K562 (cell line): Measurements from ENCODE around the gene ATP6V0C. TPM values are rescaled to one million over a fixed set of nuclear protein-coding genes. Genes with fewer than 3 reads are reported as not detected.

Source experiments
- ATAC-seq: fragments of 200-7000 bp; cut with Tn5 transposase; 3 replicates; pipeline ENCODE4 v1.9.1; 2020; ENCODE audit warnings: moderate library complexity
- BruUV-seq: library from RNA; stranded (reverse); fragments of 400-500 nt; replicated peaks from 2 replicates; lab custom pipeline; 2021; lab: Mats Ljungman, UMichigan
- CTCF ChIA-PET: fragments of 300-600 bp; formaldehyde crosslinking; extraction: SDS; loops from one replicate; lab custom pipeline; 2021; ENCODE audit warnings: low intra/inter-chr PET ratio; lab: Yijun Ruan, JAX
- POLR2A ChIA-PET: fragments of 300-600, 350-650 bp; sonication (Branson Sonifier 250); formaldehyde crosslinking; extraction: SDS; loops from one replicate; lab custom pipeline; 2021; ENCODE audit warnings: antibody characterized with exemption, inconsistent platforms; lab: Yijun Ruan, JAX
- DNase-seq, 4 experiments: peaks; one replicate each; pipeline versions ENCODE4 v3.0.0 to v3.0.0-alpha.2; 2011 to 2018; ENCODE audit warnings: low spot score in 3 of 4, mixed read lengths in 3 of 4; ENCODE audit errors: extremely low read depth in 1 of 4
- FAIRE-seq: peaks from 2 replicates; lab custom pipeline; 2011; peaks lifted over from hg19 to GRCh38; lab: Jason Lieb, UNC
- H2AFZ ChIP-seq: 2 replicates; pipeline ENCODE4 v1.6.0; 2011; ENCODE audit warnings: low read depth, low read length, control low read depth, inconsistent platforms
- H3K27ac ChIP-seq: fragments of 200-600 bp; 3 replicates; pipeline ENCODE4 v1.8.0; 2011; ENCODE audit warnings: low read depth, mild to moderate bottlenecking, control low read depth, inconsistent platforms, low read length, moderate library complexity, mixed read lengths; ENCODE audit errors: extremely low read depth
- H3K27me3 ChIP-seq, 2 experiments: fragments of 300-600 bp in 1 of 2; 2 replicates in 1 of 2; 3 replicates in 1 of 2; pipeline versions ENCODE4 v1.6.0 to v1.8.0; 2011; ENCODE audit warnings: inconsistent platforms in 2 of 2, low read length in 2 of 2, mild to moderate bottlenecking in 1 of 2, mixed read lengths in 1 of 2, moderate library complexity in 1 of 2; ENCODE audit not compliant: control insufficient read depth in 2 of 2, insufficient read depth in 2 of 2
- H3K36me3 ChIP-seq: fragments of 300-600 bp; 3 replicates; pipeline ENCODE4 v1.8.0; 2011; ENCODE audit warnings: mild to moderate bottlenecking, low read length, inconsistent platforms; ENCODE audit not compliant: control insufficient read depth, insufficient read depth
- H3K4me1 ChIP-seq, 2 experiments: fragments of 200-600 bp in 1 of 2; replicated peaks in 1 of 2; 2 replicates in 1 of 2; 3 replicates in 1 of 2; pipeline versions ENCODE4 v1.5.1 to v1.8.0; 2011; ENCODE audit warnings: inconsistent platforms in 2 of 2, low read length in 2 of 2, mild to moderate bottlenecking in 1 of 2, mixed read lengths in 1 of 2, moderate library complexity in 1 of 2; ENCODE audit not compliant: control insufficient read depth in 2 of 2, insufficient read depth in 2 of 2
- H3K4me2 ChIP-seq: 2 replicates; pipeline ENCODE4 v1.6.1; 2011; ENCODE audit warnings: low read length, control low read depth, inconsistent platforms, mixed read lengths; ENCODE audit not compliant: insufficient read depth
- H3K4me3 ChIP-seq: fragments of 200-600 bp; sonication (generic), shearing (Covaris generic); 2 replicates; pipeline ENCODE4 v1.5.1; 2016; ENCODE audit warnings: control low read depth, inconsistent platforms
- H3K79me2 ChIP-seq: fragments of 200-600 bp; 3 replicates; pipeline ENCODE4 v1.8.0; 2011; ENCODE audit warnings: low read length, inconsistent platforms; ENCODE audit not compliant: control insufficient read depth, insufficient read depth
- H3K9ac ChIP-seq, 2 experiments: 2 replicates each; pipeline versions ENCODE4 v1.6.0 to v1.6.1; 2011; ENCODE audit warnings: low read depth in 2 of 2, low read length in 2 of 2, control low read depth in 1 of 2, inconsistent platforms in 1 of 2, mild to moderate bottlenecking in 1 of 2, mixed read lengths in 1 of 2; ENCODE audit not compliant: insufficient read depth in 1 of 2
- H3K9me1 ChIP-seq: one replicate; pipeline ENCODE4 v1.6.0; 2011; ENCODE audit warnings: inconsistent platforms, mild to moderate bottlenecking, low read length, moderate library complexity; ENCODE audit not compliant: control insufficient read depth, insufficient read depth
- H3K9me3 ChIP-seq: replicated peaks from 2 replicates; pipeline ENCODE4 v1.5.1; 2011; ENCODE audit warnings: low read depth, low read length, inconsistent platforms; ENCODE audit not compliant: control insufficient read depth, insufficient read depth
- H4K20me1 ChIP-seq: replicated peaks from 2 replicates; pipeline ENCODE4 v1.6.1; 2011; ENCODE audit warnings: low read length, inconsistent platforms, mixed read lengths; ENCODE audit not compliant: control insufficient read depth, insufficient read depth
- ZC3H4 ChIP-seq: sonication (generic); formaldehyde crosslinking; IDR thresholded peaks from 2 replicates; pipeline ENCODE4 v1.9.0; 2021; ENCODE audit warnings: missing genetic modification reagents, borderline replicate concordance
- WGBS: fragments of 100-300 bp; shearing (Covaris generic); methylation state at CpG from one replicate; pipeline ENCODE4 v1.1.6; 2016; ENCODE audit warnings: low coverage, mixed read lengths; ENCODE audit not compliant: insufficient coverage; ENCODE audit errors: missing lambda C conversion rate; 5-methylcytosine and 5-hydroxymethylcytosine counted together
- in situ Hi-C: fragments of 300-500 bp; cut with MboI; formaldehyde crosslinking; loops from 4 replicates; pipeline ENCODE4 v1.15.0; 2018; ENCODE audit warnings: inconsistent platforms, mixed read lengths
- intact Hi-C: fragments of 100-400 bp; cut with micrococcal nuclease; formaldehyde crosslinking; loops from 2 replicates; pipeline ENCODE4 v1.14.2; 2022
- polyA plus RNA-seq, 8 experiments: library from polyadenylated mRNA; depleted of rRNA in 4 of 8; stranded (reverse) in 5 of 8; unstranded in 3 of 8; fragments of >200 nt; fragmentation: Nextera tagmentation in 2 of 8; fragmentation: Illumina TruSeq in 1 of 8; extraction: Ambion mirVana in 2 of 8; extraction: Trizol in 1 of 8; gene quantifications; 2 replicates each; pipeline versions ENCODE4 v1.2.1 to v1.2.3, GENCODE V29; 2011 to 2014; ENCODE audit warnings: inconsistent platforms in 1 of 8, missing spikeins in 1 of 8
- total RNA-seq, 7 experiments: library from RNA; depleted of rRNA in 6 of 7; stranded (reverse); fragments of >200 nt in 6 of 7; fragmentation: Illumina TruSeq in 2 of 7; extraction: Trizol in 2 of 7; gene quantifications; 2 replicates each; pipeline versions ENCODE4 v1.2.1 to v1.2.3, GENCODE V29; 2011 to 2021; ENCODE audit warnings: low replicate concordance in 1 of 7
- TF ChIP-seq, protein P1 (sequence below): fragments of 250-450 bp; sonication (Bioruptor Pico); IDR thresholded peaks from 2 replicates; pipeline ENCODE4 v1.9.0; 2021; ENCODE audit warnings: mild to moderate bottlenecking, inconsistent platforms

ATP6V0C gene
- total and polyA plus RNA-seq, 9 of the 15 experiments (the other 6 are each of a cell fraction or from before 2014, with no cell fraction given) = 2.9 to 228 (median 22.7) TPM

DNA sequence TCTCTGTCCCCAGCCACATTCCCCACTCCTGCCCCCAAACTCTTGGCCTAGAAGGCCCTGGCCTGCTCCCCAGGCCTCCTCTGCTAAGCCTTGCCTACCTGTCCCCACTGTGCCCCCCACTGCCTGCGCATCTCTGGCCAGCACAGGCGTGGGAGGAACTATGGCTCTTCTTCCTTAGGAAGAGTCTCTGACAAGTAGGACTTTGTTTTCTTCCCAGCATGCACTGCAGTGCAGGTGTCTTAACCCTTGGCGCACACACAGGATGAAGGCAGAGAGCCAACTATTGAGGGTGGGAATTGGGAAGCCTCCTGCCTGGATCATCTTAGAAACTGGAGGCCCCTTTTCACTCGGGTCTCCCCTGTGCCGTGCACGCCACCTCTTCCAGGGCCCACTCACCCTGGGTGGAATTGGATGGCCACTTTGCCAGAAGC is 10.1 kb downstream of the ATP6V0C start:
- TF ChIP-seq, protein P1, sequence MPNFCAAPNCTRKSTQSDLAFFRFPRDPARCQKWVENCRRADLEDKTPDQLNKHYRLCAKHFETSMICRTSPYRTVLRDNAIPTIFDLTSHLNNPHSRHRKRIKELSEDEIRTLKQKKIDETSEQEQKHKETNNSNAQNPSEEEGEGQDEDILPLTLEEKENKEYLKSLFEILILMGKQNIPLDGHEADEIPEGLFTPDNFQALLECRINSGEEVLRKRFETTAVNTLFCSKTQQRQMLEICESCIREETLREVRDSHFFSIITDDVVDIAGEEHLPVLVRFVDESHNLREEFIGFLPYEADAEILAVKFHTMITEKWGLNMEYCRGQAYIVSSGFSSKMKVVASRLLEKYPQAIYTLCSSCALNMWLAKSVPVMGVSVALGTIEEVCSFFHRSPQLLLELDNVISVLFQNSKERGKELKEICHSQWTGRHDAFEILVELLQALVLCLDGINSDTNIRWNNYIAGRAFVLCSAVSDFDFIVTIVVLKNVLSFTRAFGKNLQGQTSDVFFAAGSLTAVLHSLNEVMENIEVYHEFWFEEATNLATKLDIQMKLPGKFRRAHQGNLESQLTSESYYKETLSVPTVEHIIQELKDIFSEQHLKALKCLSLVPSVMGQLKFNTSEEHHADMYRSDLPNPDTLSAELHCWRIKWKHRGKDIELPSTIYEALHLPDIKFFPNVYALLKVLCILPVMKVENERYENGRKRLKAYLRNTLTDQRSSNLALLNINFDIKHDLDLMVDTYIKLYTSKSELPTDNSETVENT (CRISPR knock-in tag) = no peak
- peak; percentile 37; the same call in 1 of the 2 replicates for TF ChIP-seq ZC3H4 (CRISPR knock-in tag)
- CTCF ChIA-PET = no interaction called here

More for the DNA sequence above, 10.1 kb downstream of the ATP6V0C start:
- Histone ChIP-seq H2AFZ (no peak overlapping the region), H3K4me3 (no peak overlapping the region), H3K9me1 (peaks cover 2% of the 10 kb centered on the region), H3K79me2 (peaks cover 25% of the 10 kb centered on the region), H3K9ac (peak overlapping the region in 1 of 2 experiments; percentile 7; a peak in 1 of 4 replicates), H3K27ac (no peak overlapping the region), H3K4me1 (peaks cover 14 to 46% of the 10 kb centered on the region in 2 experiments), H3K4me2 (no peak overlapping the region), H4K20me1 (peaks cover 7% of the 10 kb centered on the region), H3K36me3 (peaks cover 67% of the 10 kb centered on the region; the same call in 2 of the 3 replicates), H3K27me3 (no peaks in the 10 kb centered on the region), H3K9me3 (no peaks in the 10 kb centered on the region)
- POLR2A ChIA-PET = interaction anchor here (0.7 to 1.5 kb wide), 2 partner anchors 8 to 9 kb away, joined by 4 to 9 read pairs; no protein-coding TSS in a partner anchor
- intact Hi-C loops (no loop called here), in situ Hi-C loops (no loop called here)
- BruUV-seq = no TSS peak
- 87% methylated on average over 6 of the region's 6 CpGs for WGBS
- DNase-seq = no peak
- no peak for FAIRE-seq
- no peak for ATAC-seq
